NT2/D1 (cell line): Measurements from ENCODE around the gene IFIH1.

Experiments
- SUZ12 ChIP-seq: IDR thresholded peaks from 2 replicates; pipeline ENCODE4 v1.6.1; 2011; ENCODE audit not compliant: insufficient read length, insufficient read depth; ENCODE audit errors: extremely low read depth
- YY1 ChIP-seq: IDR thresholded peaks from 2 replicates; pipeline ENCODE4 v1.6.1; 2011; ENCODE audit not compliant: insufficient read length, insufficient read depth
- ZNF274 ChIP-seq: IDR thresholded peaks from 2 replicates; pipeline ENCODE4 v1.6.1; 2011; ENCODE audit warnings: mild to moderate bottlenecking, low read depth, low read length

DNA sequence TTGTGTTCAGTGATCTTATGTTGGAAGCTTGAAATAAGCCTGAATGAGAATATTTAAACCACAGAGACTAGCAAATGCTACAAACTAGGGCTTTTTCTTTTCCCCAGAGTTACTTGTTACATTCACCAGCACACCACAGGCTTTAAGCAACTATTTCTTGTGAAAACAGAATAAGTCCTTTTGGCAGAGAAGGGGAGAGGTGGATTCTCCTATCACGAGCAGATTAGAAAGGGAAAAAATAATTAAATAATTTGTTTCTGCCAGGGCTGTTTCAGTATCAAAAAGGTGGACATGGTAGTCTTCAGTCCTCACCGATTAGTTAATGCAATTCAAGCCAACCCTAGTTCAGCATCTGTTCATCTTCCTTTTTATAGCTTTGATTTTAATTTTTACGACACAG, 12.6 kb downstream of the IFIH1 start:
- TF ChIP-seq ZNF274 = no peak
- no peak for TF ChIP-seq SUZ12
- TF ChIP-seq YY1 = no peak
